Measurements from ENCODE around the gene OR51V1.
"Not testable (repeated sequence)": the region's sequence is repeated elsewhere in the genome, so short reads cannot be mapped to it uniquely, and the experiment has no call there.

DNA sequence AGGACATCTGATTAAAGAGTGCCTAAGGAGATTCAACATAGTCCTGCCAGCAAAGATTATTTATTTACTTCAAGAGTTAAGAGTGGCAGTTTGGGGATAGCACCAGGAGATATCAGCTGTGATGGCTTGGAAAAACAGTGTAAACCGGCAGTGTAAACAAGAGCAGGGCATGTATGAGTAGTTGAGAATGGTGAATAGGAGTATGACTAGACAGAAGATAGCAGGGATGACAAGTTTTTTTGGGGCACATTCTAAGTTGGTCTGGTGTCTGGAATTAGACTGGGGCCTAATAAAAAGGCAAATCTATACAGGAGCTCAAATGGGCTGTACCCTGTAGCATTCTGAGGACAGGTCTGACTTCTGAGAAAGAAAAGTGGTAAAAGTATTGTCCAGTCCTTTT, 39.4 kb downstream of the OR51V1 start:
- TF ChIP-seq, protein P1, sequence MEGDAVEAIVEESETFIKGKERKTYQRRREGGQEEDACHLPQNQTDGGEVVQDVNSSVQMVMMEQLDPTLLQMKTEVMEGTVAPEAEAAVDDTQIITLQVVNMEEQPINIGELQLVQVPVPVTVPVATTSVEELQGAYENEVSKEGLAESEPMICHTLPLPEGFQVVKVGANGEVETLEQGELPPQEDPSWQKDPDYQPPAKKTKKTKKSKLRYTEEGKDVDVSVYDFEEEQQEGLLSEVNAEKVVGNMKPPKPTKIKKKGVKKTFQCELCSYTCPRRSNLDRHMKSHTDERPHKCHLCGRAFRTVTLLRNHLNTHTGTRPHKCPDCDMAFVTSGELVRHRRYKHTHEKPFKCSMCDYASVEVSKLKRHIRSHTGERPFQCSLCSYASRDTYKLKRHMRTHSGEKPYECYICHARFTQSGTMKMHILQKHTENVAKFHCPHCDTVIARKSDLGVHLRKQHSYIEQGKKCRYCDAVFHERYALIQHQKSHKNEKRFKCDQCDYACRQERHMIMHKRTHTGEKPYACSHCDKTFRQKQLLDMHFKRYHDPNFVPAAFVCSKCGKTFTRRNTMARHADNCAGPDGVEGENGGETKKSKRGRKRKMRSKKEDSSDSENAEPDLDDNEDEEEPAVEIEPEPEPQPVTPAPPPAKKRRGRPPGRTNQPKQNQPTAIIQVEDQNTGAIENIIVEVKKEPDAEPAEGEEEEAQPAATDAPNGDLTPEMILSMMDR (IDR thresholded peaks at IDR 0.05): not testable (repeated sequence)
- TF ChIP-seq POLR2A (IDR thresholded peaks at IDR 0.05): not testable (repeated sequence)
